Measurements from ENCODE around the gene PRC1. TPM values are rescaled to one million over a fixed set of nuclear protein-coding genes. Genes with fewer than 3 reads are reported as not detected.

PRC1 gene
- total RNA-seq, 4 donors from 2014 or later = 2.2 to 12.7 (median 4.5) TPM

DNA sequence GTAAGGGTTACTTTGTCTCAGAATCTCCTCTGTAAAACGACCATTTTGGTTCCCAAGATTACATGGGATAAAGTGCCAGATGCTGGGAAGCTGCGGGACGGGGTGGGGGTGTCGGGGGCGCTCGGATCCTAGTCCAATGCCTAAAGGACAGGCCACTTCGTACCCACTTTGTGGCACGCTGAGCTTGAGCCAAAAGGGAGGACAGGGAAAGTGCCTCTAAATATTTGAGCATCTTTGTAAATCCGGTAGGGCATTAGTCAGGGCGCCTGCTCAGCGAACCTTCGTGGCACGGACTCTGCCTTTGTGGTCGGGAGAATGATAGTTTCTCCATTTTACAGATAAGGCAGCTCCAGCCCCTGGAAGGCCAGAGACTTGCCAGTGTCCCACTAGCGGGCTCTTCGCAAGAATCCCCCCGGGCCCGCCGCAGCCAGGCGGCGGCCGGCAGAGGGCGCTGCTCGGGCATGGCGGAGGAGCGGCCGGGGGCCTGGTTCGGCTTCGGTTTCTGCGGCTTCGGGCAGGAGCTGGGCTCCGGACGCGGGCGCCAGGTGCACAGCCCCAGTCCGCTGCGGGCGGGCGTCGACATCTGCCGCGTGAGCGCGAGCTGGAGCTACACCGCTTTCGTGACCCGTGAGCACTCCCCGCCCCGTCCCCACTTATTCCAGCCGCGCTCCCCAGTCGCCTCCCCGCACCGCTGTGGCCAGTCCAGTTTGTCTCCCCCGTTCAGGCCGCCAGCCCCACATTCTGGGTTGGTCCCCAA is 37.9 kb downstream of the PRC1 start:
- Histone ChIP-seq H3K27ac (peak overlapping the region; percentile 70 to 85 (median 82)), H3K27me3 (no peaks in the 10 kb centered on the region), H3K9me3 (no peaks in the 10 kb centered on the region), H3K4me3 (peak overlapping the region; percentile 77 to 91), H3K36me3 (peaks cover 0 to 44% of the 10 kb centered on the region in 2 donors), H3K4me1 (peaks cover 2 to 66% (median 16%) of the 10 kb centered on the region in 3 donors)
- peak; percentile 42 for ATAC-seq
- WGBS, 2 donors (ENCODE audit: low coverage in 1 of 2) = 8% methylated on average over 14 of the region's 56 CpGs; no CpG with 5 or more reads in 1 of the 2 donors
- no peak for TF ChIP-seq EP300 (IDR thresholded peaks at IDR 0.05)
- TF ChIP-seq POLR2A (IDR thresholded peaks at IDR 0.05) = peak in 1 of 2 donors; percentile 27
- TF ChIP-seq, protein P1, sequence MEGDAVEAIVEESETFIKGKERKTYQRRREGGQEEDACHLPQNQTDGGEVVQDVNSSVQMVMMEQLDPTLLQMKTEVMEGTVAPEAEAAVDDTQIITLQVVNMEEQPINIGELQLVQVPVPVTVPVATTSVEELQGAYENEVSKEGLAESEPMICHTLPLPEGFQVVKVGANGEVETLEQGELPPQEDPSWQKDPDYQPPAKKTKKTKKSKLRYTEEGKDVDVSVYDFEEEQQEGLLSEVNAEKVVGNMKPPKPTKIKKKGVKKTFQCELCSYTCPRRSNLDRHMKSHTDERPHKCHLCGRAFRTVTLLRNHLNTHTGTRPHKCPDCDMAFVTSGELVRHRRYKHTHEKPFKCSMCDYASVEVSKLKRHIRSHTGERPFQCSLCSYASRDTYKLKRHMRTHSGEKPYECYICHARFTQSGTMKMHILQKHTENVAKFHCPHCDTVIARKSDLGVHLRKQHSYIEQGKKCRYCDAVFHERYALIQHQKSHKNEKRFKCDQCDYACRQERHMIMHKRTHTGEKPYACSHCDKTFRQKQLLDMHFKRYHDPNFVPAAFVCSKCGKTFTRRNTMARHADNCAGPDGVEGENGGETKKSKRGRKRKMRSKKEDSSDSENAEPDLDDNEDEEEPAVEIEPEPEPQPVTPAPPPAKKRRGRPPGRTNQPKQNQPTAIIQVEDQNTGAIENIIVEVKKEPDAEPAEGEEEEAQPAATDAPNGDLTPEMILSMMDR (IDR thresholded peaks at IDR 0.05) = peak in 3 of 4 experiments; percentile 94 to 98 (median 95)
- no peak for TF ChIP-seq POLR2AphosphoS5 (IDR thresholded peaks at IDR 0.05)

DNA sequence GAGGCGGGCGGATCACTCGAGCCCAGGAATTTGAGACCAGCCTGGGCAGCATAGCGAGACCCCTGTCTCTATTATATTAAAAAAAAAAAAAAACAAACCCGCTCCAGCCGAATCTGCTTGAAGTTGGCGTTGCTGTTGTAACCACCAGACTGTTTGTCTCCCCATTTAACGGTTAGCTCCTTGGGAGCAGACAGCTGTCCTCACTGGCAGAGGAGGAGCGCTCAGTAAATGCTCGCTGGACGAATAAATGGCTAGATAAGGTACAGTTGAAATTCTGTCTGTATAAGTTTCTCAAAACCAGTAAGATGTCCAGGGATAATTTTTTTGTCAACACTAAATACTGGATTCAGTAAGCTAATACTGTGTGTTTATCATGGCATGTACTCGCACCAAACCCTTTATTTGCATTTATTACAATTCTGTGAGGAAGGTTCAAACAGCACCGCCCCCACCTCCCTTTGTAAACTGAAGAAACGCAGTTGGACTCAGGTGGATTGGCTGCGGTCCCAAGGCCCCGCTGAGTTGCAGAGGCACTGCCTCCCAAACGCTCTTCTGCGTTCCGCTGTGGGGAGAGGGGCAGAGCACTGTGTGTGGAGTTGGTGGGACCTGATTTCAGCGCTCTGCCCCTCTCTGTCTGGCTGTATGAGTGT is 38.6 kb downstream of the PRC1 start:
- Histone ChIP-seq H3K4me1 (peaks cover 2 to 60% (median 16%) of the 10 kb centered on the region in 3 donors), H3K36me3 (peaks cover 0 to 44% of the 10 kb centered on the region in 2 donors), H3K9me3 (no peaks in the 10 kb centered on the region), H3K4me3 (peak overlapping the region in 1 of 2 donors; percentile 89), H3K27ac (peak overlapping the region in 3 of 4 donors; percentile 93 to 97 (median 94)), H3K27me3 (no peaks in the 10 kb centered on the region)
- 63% methylated on average over 9 to 13 of the region's 20 CpGs for WGBS, 2 donors (ENCODE audit: low coverage in 1 of 2)
- TF ChIP-seq, protein P1 (IDR thresholded peaks at IDR 0.05) = no peak
- TF ChIP-seq EP300 (IDR thresholded peaks at IDR 0.05) = no peak
- no peak for TF ChIP-seq POLR2AphosphoS5 (IDR thresholded peaks at IDR 0.05)
- no peak for TF ChIP-seq POLR2A (IDR thresholded peaks at IDR 0.05)
- no peak for ATAC-seq

DNA sequence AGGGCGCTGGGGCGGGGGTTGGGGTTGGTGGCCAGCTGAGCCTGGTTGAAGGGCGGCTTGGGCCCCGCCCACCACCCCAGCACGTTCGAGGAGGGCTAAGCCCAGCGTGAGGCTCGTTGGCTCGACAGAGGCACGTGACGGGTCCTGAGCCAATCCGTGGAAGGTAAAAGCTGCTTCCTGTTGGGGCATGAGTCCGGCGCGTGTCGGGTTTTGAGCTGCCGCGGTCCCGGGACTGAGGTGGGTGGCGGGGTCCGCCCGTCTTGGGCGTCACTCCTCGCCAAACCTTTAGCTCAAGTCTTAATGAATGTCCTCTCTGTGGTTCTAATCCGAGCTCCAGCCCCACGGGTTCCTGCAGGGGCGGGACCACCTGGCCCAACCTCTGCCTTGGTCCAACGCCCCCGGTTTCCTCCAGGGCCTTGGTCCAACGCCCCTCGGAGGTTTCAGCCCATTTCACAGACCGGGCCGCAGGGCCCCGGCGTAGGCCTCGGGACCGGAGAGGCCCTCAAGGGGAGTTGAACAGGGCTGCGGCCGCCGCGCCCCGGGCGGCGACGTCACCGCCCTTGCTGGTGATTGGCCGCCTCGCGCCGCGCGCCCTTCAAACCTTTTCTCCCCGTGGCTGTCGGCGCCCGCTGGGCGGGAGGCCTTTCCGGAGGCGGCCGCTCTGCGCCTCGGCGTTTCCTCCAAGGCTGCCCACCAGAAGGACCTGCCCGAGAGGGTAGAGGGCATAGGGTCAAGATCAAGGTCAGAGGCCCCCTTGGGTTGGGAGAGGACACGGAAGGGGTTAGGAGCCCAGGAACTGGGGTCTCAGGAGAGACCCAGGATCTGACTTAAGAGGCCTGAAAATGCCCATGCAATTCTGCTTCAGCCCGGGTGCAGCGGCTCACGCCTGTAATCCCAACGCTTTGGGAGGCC is 39.4 kb downstream of the PRC1 start, which contains the start of gene RCCD1:
TSS of gene RCCD1 (plus strand) at position 173 of the 912 bp plus-strand sequence. CDS start 1,851 bp downstream, outside the sequence.
- Histone ChIP-seq H3K9me3 (no peaks in the 10 kb centered on the region), H3K27ac (peak within 1 kb of the TSS; percentile 72 to 97 (median 94)), H3K4me3 (peak within 1 kb of the TSS; percentile 60 to 89), H3K36me3 (peaks cover 0 to 44% of the 10 kb centered on the region in 2 donors), H3K27me3 (no peaks in the 10 kb centered on the region), H3K4me1 (peaks cover 2 to 52% (median 16%) of the 10 kb centered on the region in 3 donors)
- WGBS, 2 donors (ENCODE audit: low coverage in 1 of 2) = 4% methylated on average over 5 of the region's 69 CpGs; no CpG with 5 or more reads in 1 of the 2 donors
- peak; percentile 83 for TF ChIP-seq POLR2AphosphoS5 (IDR thresholded peaks at IDR 0.05)
- peak; percentile 53 for TF ChIP-seq POLR2A (IDR thresholded peaks at IDR 0.05)
- no peak for TF ChIP-seq EP300 (IDR thresholded peaks at IDR 0.05)
- TF ChIP-seq, protein P1 (IDR thresholded peaks at IDR 0.05) = peak in 2 of 4 experiments; percentile 5 to 21
- peak; percentile 96 for ATAC-seq

DNA sequence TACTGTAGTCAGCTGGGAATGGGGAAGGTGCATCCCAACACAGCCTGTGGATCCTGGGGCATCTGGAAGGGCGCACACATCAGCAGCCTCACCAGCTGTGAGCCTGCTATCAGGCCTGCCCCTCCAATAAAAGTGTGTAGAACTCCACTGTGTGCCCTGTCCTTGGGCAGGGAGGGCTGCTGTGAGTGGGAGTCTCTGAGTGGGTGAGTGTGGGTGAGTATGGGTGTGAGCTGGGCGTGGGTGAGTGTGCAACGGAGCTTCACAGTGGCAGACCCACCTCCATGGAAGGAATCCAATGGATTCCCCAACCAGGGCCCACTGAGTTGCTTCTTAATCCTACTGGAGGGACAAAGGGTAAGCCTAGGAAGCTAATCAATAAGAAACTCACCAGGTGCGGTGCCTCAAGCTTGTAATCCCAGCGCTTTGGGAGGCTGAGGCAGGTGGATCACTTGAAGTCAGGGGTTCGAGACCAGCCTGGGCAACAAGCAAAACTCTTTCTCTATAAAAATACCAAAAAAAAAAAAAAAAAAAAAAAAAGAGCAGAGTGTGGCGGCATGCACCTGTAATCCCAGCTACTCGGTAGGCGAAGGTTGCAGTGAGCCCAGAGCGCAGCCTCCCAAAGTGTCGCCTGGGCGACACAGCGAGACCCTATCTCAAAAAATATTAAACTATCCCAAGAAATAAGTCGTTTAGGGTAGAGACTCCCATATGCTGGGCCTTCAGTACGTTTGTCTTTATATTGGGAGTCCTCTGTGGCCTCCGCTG is 40.2 kb downstream of the PRC1 start:
- TF ChIP-seq POLR2A (IDR thresholded peaks at IDR 0.05) (no peak), POLR2AphosphoS5 (IDR thresholded peaks at IDR 0.05) (no peak), EP300 (IDR thresholded peaks at IDR 0.05) (no peak)
- TF ChIP-seq, protein P1 (IDR thresholded peaks at IDR 0.05) = no peak
- H3K4me1 ChIP-seq = peaks cover 2 to 44% (median 16%) of the 10 kb centered on the region in 3 donors
- H3K27me3 ChIP-seq = no peaks in the 10 kb centered on the region
- WGBS, 2 donors (ENCODE audit: low coverage in 1 of 2) = 78 to 100% methylated on average over 1 to 12 of the region's 16 CpGs
- peak overlapping the region in 1 of 2 donors; percentile 89 for H3K4me3 ChIP-seq
- no peak for ATAC-seq
- H3K36me3 ChIP-seq = peaks cover 0 to 50% of the 10 kb centered on the region in 2 donors
- no peaks in the 10 kb centered on the region for H3K9me3 ChIP-seq
- peak overlapping the region in 3 of 4 donors; percentile 93 to 97 (median 94) for H3K27ac ChIP-seq

All from gastroesophageal sphincter (tissue), 4 donors.